ENCODE measurements around the gene FCN2.
A peak's percentile ranks its signal among the peaks of the same experiment; 100 is the strongest.

FCN2 gene

DNA sequence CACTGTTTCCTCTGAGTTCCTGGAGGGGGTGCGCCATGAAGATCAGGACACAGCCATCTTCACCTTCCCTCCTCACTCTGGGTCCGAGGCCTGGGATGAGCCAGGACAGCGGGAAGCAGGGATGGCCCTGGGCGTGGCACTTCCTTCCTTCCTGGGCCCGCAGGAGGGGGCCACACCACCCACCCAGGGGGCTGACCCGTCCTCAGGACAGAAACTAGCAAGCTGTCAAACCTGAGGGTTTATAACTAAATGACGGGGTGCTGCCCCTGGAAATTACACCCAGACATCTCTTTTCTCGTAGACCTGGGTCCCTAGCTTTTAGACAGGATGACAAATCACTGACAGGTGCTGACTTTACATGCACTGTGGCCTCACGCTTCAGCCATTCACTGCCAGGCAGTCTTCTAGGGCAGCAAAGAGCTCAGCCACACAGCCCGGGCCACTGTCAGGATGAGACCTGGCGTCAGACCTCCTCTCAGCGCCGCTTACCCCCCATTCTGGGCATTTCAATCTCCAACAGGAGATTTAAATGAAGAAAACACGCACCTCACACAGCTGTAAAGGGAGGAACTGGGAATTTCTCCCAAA lies 8.1 kb downstream of the FCN2 start:
- no peak for DNase-seq (ENCODE audit: low read depth)

DNA sequence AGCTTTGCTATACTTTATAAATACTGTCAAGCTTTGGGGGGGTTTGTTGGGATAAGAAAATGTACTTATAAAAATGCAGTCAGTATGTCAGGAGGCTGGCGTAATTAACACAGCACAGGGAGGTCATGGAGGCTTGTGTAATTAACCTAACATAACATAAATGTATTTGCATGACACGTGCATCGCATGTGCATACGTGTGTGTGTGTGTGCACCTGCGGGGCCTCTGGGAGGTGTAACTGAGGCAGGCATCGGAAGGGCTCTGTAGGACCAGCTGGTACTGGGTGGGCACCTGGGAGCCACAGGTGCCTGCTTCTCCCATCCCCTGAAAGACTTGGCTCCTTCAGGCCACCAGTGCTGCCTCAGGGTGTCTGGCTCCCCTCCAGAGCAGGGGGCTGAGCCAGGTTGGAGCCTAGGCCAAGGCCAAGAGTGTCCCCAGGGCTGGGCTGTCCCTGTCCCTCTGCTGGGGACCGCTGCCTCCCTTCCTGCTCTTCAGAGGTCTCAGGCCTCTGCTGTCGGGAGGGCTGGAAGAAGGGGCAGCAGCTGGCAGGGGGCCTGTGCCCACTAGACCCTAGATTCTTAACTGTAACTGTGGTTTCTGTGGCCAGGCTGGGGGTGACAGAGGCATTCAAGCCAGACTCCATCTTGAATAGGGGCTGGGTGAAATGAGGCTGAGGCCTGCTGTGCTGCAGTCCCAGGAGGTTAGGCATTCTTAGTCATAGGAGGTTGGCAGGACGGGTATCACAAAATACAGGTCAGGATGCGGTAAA lies 9.0 kb downstream of the FCN2 start:
- DNase-seq (ENCODE audit: low read depth): no peak

DNA sequence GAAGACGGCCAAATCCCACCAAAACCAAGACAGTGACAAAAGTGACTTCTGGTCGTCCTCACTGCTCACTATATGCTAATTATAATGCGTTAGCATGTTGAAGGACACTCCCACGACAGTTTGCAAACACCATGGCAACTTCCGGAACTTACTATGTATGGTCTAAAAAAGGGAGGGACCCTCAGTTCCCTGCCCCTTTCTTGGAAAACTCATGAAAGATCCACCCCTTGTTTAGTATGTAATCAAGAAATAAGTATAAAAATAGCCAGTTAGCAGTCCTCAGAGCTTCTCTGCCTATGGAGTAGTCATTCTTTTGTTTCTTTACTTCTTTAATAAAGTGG lies 9.5 kb downstream of the FCN2 start:
- no peak for DNase-seq (ENCODE audit: low read depth)

DNA sequence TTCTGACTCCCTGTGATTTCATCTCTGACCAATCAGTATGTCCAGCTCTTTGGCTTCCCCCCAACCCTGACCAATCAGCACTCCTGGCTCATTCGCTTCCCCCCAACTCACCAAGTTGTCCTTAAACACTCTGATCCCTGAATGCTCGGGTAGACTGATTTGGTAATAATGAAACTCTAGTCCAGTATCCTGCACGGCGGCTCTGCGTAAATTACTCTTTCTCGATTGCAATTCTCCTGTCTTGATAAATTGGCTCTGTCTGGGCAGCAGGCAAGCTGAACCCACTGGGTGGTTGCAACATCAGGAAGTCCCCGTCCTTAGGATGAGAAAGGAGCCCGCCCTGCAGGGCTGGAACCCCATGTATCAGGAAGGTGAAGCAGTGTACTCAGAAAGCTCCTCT lies 10.4 kb downstream of the FCN2 start:
- DNase-seq (ENCODE audit: low read depth): no peak

DNA sequence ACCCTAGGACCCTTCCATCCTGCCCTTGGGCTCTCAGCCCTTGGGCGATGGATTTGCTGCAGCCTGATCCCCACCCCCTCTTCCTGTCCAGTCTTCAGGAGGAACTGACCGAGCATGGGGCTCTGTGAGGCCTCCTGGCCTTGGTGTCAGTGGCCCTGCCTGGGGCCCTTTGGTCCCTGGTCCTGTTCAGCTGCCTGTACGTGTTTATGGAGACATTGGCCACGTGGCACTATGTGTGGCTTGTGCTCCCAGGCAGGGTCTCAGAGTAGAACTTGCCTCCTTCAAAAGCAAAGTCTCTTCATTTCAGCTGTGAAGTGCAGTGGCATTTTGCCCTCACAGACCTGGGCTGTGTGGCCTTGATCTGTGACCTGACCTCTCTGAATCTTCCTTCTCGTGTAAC lies 11.1 kb downstream of the FCN2 start:
- no peak for DNase-seq (ENCODE audit: low read depth)

DNA sequence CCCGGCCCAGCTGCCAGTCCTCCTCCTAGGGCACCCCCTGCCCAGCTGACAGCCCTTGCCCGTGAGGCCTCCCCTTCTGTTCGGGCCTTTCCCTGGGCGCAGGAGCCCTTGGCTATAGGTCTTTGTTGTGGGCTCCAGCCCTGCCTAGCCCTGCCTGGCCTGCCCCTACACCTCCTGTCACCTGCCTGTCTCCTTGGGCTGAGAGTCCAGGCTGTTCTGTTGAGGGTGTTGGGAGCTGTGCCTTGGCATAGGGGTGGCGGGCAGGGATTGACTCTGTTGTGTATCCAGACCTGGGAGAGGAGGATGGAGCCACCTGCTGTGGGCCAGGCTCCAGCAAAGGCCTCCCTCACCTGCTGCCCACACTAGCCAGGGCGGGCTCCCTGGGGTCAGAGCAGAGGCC lies 11.6 kb downstream of the FCN2 start:
- no peak for DNase-seq (ENCODE audit: low read depth)

DNA sequence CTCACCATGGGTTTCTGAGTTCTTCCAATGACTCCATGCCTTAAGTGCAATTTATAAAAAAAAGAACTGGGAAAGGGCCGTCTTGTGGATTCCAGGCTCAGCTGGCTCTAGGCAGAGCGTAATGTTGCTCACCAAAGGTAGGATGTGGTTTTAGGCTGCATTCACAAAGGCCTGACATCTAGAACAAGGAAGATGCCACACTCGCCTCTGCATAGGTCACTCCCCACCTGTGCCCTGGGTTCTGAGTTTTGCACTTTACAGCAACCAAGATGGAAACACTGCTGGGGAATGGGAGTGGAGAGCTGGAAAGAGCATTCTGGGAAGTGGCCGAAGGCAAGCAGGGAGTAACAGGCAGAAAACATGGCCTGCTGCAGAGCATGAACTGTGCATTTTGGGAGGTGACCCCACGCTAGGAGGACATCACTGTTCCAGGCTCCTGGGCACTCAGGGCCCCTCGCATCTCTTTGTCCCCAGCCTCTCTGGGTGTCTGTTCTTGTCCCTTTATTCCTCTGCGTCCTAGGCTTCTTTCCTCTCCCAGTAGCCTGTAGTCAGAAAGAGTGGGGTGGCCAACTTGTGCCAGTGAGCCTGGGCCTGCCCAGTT lies 12.3 kb downstream of the FCN2 start:
- no peak for DNase-seq (ENCODE audit: low read depth)

DNA sequence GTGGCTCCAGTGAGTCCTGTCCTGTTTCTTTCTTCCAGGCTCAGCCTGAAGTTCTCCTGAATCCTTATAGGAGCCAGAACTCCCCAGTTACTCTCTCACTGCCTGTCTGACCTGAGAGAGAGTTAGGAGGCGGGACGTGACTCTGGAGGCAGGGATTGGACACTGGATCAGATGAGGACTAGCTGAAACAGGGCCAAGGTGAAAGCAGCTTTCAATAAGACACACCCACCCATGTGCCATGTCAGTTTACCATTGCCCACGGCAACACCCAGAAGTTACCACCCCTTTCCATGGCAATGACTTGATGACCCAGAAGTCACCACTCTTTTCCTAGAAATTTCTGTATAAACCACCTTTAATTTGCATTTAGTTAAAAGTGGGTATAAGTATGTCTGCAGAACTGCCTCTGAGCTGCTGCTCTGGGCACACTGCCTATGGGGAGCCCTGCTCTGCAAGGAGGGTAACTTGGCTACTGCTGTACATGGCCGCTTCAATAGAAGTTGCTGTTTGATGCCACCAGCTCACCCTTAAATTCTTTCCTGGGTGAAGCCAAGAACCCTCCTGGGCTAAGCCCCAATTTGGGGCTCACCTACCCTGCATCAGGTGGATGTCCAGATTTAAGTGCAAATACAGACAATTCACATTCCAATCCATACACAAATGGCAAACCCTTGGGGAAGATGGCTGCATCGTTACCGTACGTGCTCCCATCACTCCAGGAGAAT lies 13.7 kb downstream of the FCN2 start:
- no peak for DNase-seq (ENCODE audit: low read depth)

DNA sequence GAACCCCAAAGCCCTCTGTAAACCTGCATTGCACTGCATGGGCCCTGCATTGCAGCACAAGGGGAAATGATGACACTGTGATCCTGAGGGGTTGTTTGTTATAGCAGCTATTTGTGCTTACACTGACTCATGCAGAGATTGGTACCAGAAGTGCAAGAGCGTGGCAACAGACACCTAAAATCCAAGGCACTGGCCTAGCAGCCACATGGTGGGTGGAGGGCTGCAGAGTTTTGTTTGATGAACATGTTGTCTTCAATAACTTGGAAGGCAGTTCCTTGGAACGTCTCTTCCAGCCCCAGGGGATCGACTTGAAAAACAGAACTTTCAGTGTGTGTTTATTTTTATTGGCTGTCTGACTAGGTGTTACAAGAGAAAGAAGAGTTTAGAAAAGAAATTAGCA lies 14.5 kb downstream of the FCN2 start:
- DNase-seq (ENCODE audit: low read depth): no peak

DNA sequence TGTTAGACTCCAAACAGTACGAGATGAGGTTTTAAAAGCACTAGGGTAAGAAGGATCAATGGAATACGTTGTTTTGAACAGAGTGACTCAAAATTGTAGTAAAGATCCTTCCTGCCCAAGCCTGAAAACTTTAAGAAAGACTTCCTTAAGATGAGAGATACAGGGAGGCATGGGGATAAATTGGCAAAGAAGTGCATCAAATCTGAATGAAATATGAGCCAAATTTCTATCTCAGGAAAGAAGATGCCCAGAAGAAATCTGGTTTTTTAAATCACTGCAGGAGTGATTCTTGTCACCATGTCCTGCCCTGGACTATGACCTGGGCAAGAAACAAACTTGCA lies 14.9 kb downstream of the FCN2 start:
- DNase-seq (ENCODE audit: low read depth): no peak

DNA sequence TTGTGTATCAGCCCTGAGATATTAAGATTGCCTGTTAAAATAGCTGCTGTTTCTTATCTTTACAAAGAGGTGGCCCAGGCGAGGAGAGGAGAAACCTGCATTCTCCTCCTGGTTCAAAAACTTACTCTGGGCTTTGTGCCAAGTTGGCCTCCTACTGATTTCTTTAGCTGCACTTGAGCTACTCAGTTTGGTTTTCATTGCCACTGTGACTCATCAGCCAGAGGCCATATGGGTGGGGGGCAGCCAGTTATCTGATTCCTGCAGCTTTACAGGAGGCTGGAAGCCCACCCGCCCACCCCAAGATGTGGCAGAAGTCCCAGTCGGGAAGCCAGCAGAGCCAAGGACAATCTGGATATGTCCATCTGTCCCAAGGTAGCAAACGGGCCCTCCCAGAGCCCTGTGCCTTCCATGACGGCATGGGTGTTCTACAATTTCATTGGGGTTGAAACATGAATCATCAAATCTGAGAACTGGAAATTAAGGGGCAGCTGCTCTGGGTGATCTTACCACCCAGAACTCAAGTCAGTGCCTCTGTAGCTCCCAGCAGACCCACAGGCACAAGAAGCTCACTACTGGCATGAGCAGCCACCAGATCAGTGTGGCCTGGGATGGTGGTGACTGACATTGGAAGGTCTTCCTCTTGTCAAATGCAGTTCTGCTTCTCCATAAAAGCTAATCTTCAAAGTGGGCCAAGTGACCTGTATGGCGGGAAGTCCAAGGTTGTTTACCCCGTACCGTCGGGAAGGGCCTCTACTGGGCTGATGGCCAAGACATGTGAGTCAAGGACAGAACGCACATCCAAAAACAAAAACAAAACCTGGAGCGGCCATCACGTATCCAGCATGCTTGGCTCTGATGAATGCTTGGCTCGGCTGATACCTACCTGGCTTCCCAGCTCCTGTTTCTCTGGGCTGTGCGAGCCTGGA lies 15.6 kb downstream of the FCN2 start:
- DNase-seq (ENCODE audit: low read depth): peak; percentile 31

DNA sequence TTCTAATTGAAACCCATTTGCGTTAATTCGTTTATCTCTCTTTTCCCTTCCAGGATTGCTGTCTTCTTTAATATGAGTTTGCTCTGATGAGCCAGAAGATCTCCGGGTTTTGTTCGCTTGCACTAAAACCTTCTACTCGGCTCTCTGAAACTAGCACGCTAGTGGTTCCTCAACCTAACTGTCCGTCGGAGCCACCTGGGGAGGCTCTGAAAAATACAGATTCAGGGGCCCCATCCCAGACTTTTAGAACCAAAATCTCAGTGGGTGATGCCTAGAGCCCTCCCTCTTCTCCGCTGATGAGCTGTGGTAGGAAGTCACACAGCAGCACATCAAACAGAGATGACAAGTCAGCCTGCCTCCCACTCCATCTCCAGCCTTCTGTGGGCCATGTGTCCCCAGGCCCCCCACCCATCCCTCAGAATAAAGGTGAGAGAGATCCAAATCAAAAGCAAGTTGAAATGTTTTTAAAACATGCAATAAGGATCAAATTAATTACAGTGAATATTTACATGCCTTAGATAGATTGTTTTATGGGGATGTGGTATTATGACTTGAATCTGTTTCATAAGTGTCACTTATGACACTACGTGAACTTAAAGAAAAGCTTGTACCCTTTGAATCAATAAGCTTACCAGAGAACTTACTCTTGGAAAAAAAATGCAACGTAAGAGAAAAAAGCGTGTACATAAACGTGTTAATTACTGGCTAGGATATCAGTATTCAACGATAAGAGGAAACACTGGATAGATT lies 16.4 kb downstream of the FCN2 start:
- DNase-seq (ENCODE audit: low read depth): no peak

DNA sequence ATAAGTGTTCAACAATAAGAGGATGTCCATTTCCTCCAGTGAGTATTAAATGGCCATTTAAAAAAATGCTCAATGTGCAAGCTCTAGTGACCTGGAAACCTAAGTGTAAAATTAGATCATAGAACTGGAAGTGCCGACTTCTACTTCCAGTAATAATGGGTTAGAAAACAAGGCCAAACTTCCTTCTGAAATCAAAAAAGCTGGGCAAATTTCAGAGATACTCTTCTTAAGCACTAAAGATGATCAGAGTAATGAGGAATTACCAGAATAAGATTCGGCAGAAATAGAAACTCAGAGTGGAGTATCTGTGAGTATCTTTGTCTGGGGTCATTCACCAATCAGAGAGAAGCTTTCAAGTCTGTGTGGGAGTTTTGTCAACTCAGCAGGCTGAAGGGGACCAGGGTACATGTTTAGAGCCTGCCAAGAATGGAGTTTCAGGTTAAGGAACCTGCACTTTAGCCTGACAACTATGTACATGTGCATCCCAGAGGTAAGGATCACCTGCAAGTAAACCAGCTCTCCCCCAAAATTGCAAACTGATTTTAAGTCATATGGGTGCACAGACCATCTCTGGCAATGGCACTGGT lies 17.1 kb downstream of the FCN2 start:
- no peak for DNase-seq (ENCODE audit: low read depth)

DNA sequence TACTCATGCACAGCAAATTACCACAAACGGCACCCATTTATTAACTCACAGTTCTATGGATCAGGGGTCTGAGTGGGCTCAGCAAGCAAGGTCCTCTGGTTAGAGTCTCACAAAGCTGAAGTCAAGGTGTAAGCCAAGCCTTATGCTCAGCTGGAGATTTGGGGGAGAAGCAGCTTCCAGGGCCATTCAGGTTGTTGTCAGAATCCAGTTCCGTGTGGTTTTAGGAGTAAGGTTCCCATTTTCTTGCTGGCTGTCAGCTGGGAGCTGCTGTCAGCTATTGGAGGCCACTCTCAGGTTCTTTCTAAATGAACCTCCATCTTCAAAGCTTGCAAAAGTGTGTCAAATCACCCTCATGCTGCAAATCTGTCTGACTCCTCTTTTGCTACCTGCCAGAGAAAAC lies 17.7 kb downstream of the FCN2 start:
- DNase-seq (ENCODE audit: low read depth): no peak

DNA sequence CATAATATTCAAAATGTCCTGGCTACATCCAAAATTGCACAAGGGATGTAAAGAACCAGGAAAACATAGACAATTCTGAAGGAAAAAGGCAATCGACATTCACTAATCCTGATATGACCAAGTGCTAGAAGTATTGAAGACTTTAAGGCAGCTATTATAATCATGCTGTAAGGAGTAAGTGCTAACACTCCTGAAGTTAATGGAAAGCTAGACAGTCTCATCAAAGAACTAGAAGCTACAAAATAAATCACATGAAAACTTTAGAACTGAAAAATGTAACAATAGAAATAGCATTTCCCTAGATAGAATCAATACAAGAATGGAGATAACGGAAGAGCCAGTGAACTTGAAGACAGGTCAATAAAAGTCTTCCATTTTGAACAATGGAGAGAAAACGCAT lies 18.6 kb downstream of the FCN2 start:
- no peak for DNase-seq (ENCODE audit: low read depth)

DNA sequence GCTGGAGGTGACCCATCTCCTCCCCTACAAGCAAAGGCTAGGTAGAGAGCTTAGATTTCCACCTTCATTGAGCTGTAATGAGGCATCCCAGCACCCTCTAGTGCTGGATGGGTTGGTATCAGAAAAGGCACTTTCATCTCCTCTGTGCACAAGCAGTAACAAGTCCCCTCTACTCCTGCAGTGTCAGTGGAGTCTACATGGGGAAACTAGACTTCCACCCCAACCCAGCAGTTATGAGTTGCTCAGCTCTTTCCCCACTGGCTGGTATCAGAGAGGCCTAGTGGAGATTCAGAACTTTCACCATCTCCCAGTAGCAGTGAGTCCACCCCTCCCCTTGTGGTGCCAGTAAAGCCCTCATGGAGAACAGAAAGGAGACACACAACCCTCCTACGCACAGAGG lies 19.2 kb downstream of the FCN2 start:
- no peak for DNase-seq (ENCODE audit: low read depth)

DNA sequence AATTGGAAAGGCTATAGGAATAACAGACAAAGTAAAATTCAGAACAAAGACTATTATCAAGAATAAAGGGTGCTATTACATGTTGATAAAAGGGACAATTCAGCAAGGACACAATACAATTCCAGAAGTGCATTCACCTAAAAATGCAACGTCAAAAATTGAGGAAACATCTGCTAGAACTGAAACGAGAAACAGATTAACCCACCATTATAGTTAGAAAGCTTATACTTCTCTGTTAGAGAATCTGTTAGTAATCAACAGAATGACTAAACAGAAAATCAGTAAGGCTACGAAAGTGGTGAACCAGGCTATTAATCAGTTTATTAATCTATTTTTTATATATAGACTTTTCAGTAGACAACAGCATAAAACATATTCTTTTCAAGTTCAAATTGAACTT lies 22.3 kb downstream of the FCN2 start:
- DNase-seq (ENCODE audit: low read depth): no peak

DNA sequence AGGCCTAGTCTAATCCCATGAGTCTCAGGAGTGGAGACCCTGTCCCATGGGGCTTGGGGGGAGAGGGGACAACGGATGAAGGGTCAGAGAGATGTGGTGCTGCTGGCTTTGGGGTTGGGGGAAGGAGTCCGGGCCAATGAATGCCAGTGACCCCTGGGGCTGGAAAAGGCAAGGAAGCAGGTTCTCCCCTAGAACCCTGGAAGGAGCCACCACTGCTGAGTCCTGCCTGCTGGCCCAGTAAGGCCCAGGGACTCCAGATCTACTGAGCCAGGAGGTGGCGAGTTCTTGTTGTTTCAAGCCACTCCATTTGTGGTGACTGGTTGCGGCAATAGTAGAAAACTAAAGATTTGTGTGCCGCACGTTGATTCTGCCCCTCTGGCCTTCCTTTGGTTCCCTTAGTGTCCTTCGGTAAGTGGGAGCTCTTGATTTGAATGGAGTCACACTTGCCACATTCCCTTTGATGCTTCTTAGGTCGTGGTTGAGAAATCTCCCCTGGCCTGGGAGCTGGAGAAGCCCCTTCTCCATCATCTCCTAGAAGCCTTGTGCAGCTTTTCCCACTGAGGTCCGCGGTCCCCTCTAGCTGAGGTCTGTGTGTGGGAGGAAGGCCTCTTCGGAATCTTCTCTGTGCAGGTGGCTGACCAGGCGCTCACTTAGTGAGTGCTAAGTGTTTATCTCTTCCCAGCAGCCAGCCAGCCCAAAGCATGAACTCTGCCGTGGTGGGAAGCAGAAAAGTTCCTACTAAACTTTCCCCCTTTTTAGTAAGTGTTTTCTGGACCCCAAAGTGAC lies 28.1 kb downstream of the FCN2 start:
- no peak for DNase-seq (ENCODE audit: low read depth)

DNA sequence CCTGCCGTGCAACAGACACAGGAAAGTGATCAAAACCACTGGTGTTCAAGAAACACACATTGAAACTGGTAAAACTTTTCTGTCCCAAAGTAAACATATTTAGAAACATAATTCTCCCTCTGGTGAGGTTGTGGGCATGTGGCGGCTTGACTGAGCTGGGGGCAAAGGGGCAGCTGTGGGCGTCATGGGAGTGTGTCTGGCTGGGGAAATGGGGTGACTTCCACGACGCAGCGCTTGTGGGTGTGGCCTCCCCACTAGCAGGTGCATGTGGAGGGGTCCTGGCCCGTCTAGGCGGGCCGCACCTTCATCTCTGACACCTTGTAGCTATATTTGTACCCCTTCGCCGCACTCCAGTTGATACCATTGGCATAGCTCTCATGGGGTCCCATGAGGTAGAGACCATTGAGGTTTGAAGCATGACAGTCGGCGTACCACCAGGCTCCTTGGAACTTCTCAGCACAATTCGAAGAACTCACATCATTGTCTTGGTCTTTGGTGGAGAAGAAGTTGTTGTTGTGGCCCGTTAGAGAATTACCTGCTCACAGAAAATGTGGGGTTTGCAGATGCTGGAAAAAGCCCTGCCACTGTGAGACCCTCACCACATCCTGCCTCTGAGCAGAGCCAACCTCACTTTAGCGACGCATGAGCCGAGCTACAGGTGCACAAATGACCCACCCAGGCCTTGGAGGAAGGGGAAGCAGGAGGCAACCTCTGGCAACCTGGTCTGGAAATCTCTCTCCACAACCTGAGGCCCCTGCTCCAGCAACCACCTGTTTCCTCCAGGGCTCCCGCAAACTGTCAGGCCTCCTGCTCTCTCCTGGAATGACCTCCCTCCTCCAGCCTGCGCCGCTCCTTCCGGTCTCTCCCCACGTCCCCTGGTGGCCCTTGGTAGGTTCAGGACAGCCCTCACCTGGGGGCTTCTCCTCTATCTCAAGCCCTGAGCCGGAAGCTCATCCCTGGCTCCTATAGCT lies 29.2 kb downstream of the FCN2 start:
- DNase-seq (ENCODE audit: low read depth): no peak
